Stimulated activated CD4-positive, alpha-beta T cell treated with anti-CD3 and anti-CD28 coated beads, Interleukin-2, amount 100 ng/mL, for 4 hours (primary cell): ENCODE measurements around the gene CABP2.
"Not testable (repeated sequence)": the region's sequence is repeated elsewhere in the genome, so short reads cannot be mapped to it uniquely, and the experiment has no call there.

Experiments used
- DNase-seq: peaks from one replicate; pipeline ENCODE4 v3.0.0-alpha.2; 2020; ENCODE audit warnings: low read depth

CABP2 gene

DNA sequence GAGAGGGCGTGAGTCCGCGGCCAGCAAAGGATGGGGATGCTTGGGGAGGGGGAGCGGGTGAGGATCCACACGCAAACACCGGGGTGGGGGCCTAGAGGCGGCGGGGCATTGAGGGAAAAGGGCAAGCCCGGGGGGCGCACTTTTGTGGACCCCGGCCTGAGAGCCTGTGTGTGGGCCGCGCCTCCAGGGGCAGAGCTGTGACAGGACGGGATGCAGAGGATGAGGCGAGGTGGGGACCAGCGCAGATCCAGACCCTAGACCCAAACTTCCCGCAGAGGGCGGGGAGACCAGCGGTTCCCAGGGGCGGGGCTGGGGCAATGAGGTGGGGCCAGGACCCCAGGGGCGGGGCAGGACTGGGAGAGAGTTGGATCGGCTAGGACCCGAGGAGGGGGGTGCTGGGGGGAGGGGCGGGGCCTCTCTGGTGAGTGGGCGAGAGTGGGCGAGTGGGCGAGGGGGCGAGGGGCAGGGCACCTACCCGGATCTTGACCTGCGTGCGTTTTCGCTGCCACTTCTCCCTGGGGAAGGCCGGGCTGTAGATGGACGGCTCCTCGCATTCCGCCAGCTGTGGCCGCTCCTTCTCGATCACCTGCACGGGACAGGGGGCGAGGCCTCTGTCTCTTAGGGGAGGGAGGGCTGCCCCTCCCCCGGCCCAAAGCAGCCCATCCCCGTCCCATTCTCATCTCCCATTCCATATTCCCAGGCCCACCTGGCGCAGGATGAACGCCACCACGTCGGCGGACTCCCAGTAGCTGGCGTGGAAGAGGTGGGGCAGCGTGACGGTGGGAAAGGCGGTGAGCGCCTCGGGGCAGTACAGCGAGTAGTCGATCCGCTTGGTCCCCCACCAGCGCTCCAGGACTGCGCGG is 28.6 kb downstream of the CABP2 start:
- DNase-seq: no peak

DNA sequence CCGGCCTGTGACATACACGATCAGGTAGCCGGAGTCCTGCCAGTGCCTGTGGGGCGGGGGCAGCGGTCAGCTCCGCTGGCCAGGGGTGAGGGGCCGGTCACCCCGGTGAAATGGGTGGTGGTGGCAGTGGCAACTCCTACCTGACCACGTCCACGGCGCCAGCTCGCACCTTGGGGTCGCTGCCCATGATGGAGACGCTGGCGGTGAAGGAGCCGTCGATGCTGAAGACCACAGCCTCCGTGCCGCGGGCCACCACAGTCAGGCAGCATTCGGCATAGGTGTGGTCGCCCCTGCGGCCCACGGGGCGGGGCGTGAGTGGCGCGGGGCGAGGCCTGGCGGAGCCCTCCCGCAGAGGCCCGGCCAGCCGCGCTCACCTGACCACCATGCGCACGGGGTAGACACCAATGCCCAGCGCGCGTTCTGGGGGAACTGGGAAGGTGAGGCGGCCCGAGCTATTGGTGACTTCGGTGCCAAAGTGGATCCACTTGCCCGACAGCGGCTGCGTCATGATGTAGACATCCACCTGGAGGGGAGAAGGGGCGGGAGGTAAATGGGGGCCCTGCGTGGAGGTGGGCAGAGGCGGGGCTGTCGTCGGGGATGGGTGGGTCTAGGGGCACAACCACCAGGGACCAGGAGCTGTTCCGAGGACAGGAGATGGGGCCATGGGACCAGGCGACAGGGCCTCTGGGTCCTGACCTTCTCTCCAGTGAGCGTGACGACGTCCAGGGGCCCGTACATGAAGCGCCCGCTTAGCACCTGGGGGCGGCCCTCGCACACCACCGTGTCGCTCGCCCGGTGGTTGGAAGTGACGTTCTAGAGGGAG is 29.5 kb downstream of the CABP2 start:
- DNase-seq: no peak

DNA sequence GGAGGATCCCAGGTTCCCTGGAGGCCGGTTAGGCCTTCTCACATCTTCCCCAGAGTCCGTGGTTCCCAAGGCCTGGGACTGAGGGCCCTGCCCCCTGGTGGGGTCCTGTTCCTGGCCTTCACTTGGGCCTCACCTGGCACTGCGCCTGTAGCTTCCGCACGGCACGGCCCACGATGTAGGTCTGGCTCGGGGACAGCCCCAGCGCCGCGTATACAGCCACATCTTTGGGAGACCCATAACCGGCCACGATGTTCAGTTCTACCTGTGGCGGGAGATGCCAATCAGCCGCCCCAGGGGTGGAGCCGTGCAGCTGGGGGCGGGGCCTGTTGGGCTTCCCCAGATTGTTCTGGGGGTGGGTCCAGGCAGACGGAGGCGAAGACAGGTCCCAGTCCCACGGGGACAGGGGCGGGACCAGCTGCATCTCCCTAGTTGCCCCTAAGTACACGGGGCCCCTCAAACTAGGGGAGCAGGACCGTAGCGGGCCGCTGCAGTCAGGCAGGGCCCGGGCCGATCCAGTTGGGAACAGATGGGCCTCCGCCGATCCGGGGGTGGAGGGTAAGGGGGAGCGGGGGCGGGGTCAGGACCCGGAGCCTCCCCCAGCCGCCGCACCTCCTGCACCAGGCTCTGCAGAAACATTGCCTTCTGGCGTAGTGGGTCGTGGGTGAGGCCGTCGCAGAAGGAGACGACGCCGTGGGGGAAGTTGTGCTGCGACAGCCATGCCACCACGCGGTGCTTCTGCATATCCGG is 30.3 kb downstream of the CABP2 start:
- DNase-seq: no peak

DNA sequence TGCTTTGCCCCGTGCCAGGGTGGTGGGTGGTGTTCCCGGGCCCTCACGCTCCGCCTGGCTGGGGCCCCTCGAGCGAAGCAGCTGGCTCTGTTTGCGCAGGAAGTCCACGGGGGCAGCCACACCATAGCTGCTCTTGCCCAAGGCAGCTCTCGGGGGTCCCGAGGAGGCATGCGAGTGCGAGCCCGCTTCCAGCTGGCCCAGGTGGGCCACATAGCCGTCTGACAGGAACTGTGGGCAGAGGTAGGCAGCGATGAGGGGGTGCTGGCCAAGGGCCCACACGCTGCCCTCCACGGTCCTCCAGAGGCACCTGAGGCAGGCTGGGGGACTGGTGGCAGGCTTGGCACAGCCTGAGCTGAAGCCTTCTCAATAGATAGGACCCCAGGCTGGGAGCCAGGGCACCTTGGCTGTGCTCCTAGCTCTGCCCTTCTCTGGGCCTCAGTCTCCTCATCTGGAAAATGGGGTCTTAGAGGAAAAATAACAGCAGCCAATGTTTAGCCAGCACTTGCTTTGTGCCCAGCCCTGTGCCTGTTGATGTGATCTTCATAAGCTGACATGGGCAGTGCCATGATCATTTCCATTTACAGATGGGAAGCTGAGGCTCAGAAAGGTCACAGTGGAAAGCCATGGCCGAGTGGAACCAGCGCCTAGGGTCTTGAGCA is 31.0 kb downstream of the CABP2 start:
- no peak for DNase-seq

DNA sequence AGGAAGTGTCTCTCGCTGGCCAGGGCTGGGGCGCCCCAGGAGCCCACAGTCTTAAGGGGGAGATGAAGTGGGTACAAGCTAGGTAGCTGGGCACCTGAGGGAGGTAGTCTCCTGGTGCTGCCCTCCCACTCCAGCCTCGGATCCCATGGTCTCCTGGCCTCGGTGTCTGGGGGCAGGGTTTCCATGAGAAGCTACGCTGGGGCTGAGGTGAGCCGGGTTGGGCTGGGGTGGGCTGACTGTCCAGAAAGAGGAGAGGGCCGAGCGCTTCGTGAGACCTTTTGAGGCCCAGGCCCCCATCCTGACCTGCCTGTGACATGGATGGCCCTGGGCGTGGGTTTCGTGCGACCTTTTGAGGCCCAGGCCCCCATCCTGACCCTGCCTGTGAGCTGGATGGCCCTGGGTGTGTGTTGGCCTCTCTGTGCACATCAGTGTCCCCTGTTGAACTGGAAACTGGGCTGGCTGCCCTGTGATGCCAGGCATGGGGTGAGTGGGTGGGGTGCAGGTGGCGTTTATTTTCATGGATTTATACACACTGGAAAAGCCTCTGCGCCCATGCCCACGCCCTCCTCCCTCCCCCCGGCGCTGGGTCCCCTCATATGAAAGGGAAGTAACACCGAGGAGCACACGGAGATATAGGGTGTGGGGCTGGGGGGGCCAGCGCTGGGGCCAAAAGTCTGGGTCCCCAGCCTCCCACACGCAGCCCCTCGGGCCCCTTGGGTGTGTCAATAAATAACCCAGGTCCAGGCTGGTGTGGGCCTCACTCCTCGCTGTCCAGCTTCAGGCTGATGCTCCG is 31.8 kb downstream of the CABP2 start:
- DNase-seq: no peak

DNA sequence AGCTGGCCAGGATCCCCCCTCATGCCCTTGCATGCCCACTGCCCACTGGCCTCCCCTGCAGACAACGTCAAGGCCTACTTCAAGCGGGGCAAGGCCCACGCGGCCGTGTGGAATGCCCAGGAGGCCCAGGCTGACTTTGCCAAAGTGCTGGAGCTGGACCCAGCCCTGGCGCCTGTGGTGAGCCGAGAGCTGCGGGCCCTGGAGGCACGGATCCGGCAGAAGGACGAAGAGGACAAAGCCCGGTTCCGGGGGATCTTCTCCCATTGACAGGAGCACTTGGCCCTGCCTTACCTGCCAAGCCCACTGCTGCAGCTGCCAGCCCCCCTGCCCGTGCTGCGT is 32.5 kb downstream of the CABP2 start:
- DNase-seq: no peak

DNA sequence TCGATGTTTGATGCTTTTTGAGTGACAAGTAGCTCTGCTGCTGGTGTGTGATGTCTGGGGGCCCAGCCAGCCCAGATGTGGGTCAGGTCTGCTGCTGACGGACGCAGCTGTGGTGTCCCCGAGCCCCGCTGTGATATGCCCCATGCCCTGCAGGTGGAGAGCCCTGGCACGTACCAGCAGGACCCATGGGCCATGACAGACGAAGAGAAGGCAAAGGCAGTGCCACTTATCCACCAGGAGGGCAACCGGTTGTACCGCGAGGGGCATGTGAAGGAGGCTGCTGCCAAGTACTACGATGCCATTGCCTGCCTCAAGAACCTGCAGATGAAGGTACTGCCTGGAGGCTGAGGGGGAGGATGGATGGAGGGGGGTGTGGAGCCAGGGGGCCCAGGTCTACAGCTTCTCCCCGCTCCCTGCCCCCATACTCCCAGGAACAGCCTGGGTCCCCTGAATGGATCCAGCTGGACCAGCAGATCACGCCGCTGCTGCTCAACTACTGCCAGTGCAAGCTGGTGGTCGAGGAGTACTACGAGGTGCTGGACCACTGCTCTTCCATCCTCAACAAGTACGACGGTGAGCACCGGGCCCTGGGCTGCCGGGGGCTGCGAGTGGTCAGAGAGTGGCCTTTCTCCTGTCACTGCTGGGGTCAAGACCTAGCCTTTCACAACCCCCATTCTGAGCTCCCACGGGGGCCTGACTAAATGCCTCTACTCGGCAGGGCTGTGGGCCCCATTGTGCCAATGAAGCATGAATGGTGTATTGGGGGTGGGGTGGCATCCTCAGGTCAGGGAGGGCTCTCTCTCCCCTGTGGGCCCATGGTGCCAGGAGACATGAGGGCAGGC is 33.1 kb downstream of the CABP2 start:
- no peak for DNase-seq

DNA sequence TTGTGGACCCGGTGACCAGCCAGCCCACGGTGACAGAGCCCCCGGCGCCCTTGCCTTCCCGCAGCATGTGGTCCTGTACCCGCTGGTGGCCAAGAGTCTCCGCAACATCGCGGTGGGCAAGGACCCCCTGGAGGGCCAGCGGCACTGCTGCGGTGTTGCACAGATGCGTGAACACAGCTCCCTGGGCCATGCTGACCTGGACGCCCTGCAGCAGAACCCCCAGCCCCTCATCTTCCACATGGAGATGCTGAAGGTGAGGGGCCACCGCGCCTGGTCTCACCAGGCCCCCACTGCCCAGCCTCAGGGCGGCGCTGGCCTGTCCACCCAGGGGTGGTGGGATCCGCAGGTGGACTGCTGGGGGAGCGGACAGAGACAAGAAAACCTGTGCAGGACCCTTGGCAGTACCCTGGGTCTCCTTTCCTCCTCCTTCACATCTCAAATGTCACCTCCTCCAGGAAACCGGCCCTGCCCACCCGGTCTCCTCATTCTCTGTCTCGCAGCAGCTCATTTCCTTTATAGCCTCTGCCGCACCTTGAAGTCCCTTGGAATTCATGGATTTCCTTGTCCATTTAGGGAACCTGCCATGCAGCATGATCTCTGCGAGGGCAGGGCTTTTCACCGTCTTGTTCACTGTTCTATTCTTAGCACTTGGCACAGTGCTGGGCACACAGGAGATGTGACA is 33.9 kb downstream of the CABP2 start:
- no peak for DNase-seq

DNA sequence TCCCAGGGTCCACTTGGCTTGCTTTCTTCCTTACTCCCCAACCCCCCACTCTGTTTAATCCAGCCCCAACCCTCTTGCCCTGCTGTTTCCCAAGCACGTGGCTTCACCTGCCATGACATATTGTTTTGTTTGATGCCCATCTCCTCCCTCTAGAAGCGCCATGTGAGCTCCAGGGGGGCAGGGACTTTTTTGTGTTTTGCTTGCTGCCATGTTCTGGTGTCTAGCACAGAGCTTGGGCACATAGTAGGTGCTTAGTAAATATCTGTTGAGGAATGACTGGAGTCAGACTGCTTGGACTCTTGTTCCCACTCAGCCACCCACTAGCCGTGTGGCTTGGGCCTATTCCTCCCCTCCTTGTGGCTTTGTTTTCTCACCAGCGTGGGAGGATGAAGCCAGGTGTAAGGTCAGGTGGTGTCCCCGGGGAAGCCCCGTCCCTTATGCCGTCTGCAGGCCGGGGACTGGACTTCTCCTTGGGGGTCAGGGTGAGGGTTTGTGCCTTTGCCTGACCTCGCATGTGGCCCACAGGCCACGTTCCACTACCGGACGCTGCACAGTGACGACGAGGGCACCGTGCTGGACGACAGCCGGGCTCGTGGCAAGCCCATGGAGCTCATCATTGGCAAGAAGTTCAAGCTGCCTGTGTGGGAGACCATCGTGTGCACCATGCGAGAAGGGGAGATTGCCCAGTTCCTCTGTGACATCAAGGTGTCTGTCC is 36.6 kb downstream of the CABP2 start:
- no peak for DNase-seq

DNA sequence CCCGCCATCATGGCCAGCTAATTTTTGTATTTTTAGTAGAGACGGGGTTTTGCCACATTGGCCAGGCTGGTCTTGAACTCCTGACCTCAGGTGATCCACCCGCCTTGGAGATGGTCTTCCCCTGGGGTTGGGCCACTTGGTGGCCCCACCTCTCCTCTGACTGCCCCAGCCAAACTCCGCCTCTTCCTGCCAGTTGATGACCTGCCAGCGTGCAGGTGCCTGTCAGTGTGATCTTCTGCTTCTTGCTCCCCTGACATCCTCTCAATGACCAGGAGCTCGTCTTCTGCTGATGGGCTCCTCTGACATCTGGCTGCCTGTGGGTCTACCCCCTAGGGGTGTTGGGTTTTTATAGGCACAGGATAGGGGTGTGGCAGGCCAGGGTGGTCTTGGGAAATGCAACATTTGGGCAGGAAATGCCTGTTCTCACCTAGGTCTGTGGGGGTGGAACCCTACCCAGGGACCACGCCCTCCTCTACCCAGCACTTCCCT is 37.3 kb downstream of the CABP2 start:
- not testable (repeated sequence) for DNase-seq

DNA sequence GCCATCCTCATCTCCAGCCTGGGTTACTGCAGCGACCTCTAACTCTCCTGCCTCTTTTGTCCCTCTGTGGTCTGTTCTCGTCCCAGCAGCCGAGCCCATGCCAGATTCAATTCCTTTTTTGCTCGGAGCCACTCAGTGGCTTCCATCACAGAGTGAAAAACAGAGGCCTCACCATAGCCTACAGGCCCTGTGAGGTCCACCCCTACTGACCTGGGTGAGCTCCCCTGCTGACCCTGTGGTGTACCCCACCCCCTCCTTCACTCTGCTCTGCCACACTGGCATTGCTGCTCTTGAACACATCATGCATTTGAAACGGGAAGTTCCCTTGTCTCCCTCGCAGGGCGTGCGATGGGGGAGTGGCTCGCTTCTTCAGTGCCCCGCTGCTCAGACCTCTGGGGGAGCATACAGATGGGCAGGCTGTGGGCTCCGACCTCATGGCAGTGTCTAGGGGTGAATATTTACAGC is 38.4 kb downstream of the CABP2 start:
- no peak for DNase-seq

DNA sequence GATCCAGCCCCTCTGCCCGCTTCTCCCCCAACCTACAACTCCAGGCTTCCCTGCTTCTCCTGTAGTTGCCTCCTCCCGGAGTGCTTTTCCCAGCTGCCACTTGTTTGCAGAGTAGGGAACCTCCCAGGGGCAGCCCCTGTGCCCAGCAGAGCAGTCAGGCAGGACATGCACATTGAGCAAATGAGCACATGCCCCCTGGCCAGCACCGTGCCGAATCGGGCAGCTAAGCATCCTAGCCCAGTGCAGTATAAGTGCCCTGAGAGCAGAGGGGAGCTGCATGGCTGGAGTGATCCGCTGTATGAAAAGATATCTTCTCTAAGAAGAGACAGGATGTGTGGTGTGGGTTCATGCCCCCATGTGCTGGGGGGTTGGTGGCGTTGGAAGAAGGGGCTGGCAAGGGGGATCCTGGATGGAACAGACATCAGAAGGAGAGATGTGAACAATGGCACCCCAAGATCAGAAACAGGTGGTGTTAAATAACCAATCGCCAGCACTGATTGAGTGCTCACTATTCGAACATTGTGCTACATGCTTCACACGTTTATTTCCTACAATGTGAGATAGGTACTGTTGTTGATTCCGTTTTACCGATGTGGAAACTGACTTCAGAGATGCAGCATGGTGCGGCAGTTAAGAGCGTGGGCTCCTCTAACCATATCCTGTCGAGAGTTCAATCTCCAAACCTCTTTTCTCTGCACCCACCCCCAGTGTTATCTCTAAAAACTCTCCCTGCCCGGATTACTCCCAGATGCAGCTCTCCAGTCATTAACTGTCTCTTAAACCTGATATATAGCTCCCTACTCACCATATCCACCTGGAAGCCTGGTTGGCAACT is 39.2 kb downstream of the CABP2 start:
- no peak for DNase-seq

DNA sequence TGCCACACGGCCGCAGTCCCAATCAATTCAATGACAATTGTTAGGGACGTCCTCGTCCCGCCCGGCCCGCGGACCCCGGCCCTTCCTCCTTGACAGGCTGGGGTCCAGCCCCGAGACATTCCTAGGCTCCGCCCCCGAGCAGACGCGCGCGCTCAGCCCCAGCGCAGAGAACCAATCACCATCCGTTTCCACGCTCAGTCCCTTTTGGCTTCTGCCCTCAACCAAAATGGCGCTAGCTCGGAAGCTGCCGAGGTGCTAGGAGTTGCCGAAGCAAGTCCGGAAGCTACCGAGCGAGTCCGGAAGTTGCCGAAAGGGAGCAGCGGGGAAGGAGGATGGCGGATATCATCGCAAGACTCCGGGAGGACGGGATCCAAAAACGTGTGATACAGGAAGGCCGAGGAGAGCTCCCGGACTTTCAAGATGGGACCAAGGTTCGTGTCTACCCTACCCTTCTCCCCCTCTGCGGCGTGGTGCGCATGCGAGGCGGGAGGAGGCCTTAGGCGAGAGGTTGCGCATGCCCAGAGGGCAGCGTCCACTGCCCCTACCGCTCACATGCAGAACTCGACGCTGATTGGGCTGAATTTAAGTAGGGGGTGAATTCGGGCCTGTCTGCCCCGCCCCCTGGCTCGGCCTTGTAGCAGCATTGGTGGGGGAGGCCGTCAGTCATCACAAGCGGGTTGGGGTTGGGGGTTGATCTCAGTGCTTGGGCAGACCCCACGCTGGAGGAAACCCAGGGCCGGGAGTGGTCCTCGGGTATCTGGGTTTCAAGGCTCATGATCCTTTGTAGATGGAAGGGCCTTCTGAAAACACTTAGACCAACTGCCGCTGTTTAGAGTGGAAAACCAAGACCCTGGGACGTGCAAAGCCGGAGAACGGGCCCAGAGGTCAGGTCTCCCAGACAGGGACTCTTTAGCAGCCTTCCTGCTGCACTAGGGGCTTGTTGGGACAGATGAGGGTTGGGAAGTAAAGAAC is 40.1 kb downstream of the CABP2 start, which contains the start of gene AIP:
TSS of gene AIP (plus strand) at position 200 of the 972 bp plus-strand sequence. CDS start at position 333, 133 bp downstream.
- peak; percentile 96 for DNase-seq

DNA sequence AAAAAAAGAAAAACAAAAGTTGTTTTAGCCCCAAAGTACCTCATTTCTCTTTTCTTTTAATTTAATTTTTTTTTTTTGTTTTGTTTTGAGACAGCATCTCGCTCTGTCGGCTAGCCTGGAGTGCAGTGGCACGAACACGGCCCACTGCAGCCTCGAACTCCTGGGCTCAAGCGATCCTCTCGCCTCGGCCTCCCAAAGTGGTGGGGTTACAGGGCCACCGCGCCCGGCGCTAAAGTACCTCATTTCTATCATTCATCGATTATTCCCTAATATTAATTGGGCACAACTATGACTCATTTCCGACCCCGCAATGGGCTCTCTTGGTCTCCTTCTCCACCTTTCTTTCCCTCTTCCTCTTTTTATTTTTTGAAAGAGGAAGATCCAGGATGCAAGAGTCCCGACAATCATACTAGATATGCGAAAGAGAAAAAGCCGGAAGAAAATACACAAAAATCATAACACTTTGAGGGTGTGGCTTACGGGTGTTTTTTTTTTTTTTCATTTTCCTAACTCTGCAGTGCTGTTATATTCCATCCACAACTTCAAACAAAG is 40.9 kb downstream of the CABP2 start:
- no peak for DNase-seq

DNA sequence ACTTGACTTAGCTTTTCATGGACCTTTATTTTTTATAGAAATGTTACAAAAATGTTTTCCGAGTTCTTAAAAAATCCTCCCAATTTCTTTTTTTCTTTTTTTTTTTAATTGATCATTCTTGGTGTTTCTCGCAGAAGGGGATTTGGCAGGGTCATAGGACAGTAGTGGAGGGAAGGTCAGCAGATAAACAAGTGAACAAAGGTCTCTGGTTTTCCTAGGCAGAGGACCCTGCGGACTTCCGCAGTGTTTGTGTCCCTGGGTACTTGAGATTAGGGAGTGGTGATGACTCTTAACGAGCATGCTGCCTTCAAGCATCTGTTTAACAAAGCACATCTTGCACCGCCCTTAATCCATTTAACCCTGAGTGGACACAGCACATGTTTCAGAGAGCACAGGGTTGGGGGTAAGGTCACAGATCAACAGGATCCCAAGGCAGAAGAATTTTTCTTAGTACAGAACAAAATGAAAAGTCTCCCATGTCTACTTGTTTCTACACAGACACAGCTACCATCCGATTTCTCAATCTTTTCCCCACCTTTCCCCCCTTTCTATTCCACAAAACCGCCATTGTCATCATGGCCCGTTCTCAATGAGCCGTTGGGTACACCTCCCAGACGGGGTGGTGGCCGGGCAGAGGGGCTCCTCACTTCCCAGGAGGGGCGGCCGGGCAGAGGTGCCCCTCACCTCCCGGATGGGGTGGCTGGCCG is 45.7 kb downstream of the CABP2 start:
- not testable (repeated sequence) for DNase-seq

DNA sequence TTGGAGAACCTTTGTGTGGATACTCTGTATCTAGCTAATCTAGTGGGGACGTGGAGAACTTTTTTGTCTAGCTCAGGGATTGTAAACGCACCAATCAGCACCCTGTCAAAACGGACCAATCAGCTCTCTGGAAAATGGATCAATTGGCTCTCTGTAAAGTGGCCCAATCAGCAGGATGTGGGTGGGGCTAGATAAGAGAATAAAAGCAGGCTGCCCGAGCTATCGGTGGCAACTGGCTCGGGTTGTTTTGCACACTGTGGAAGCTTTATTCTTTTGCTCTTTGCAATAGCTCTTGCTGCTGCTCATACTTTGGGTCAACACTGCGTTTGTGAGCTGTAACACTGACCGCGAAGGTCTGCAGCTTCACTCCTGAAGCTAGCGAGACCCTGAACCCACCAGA is 46.6 kb downstream of the CABP2 start:
- DNase-seq: not testable (repeated sequence)
